ENCODE measurements around the gene SFTA2. TPM values are rescaled to one million over a fixed set of nuclear protein-coding genes. Genes with fewer than 3 reads are reported as not detected.

The SFTA2 gene
- total RNA-seq, 1 experiment from 2014 or later: not detected

DNA sequence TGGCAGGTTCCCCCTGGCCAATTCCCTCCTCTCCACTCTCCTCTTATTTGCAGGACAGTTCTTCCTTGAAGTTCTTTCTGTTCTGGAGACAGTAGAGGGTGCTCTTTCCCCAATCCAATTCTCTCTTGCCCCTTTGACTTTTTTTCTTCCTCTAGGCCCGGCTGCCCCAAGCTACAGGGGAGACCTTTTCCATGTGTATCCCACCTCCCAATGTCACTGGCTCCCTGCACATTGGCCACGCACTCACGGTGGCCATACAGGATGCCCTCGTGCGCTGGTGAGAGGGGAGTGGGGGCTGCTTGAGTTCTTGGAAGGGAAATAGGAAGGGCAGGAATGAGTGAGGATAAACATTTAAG, 16.4 kb downstream of the SFTA2 start:
- no CpG with 5 or more reads among the region's 5 CpGs for WGBS (ENCODE audit: extremely low coverage, insufficient read length, low lambda C conversion rate)
- peak; percentile 77 for TF ChIP-seq CTCF (conservative IDR thresholded peaks at IDR 0.05)
- no peak overlapping the region for H4K5ac ChIP-seq (ENCODE audit: insufficient read length, low read depth, low read length)
- no peak overlapping the region; the same call in 1 of the 2 replicates for H3K14ac ChIP-seq (ENCODE audit: insufficient read depth, low read length)
- no peaks in the 10 kb centered on the region for H3K4me1 ChIP-seq (ENCODE audit: insufficient read depth, low read length)
- H3K27me3 ChIP-seq (ENCODE audit: insufficient read depth, low read length): no peaks in the 10 kb centered on the region
- H3K9ac ChIP-seq (ENCODE audit: extremely low read depth, insufficient read length, low read length): no peak overlapping the region
- no peak overlapping the region for H3T11ph ChIP-seq (ENCODE audit: low read length)
- no peak overlapping the region for H2BK120ac ChIP-seq (ENCODE audit: low read depth, low read length, poor library complexity, severe bottlenecking)
- H4K91ac ChIP-seq (ENCODE audit: insufficient read length, low read depth, low read length): no peak overlapping the region
- no peak overlapping the region for H3K27ac ChIP-seq (ENCODE audit: insufficient read length, low read depth, low read length)
- no peak overlapping the region for H3K4ac ChIP-seq (ENCODE audit: low read depth, low read length)
- no peaks in the 10 kb centered on the region for H3K79me2 ChIP-seq (ENCODE audit: insufficient read depth, low read length)
- peaks cover 10% of the 10 kb centered on the region for H3K23me2 ChIP-seq (ENCODE audit: insufficient read length, low read depth, low read length, poor library complexity, severe bottlenecking)
- peak; percentile 44 for DNase-seq
- Mint-ChIP-seq H3K27ac (peak overlapping the region in 2 of 3 experiments; percentile 75 to 86; a peak in 4 of 7 replicates), H3K4me3 (peak overlapping the region; percentile 33 to 93), H3K36me3 (ENCODE audit: insufficient read depth in 1 of 3, low read depth in 3 of 3) (peaks cover 42 to 79% (median 77%) of the 10 kb centered on the region in 3 experiments), H3K4me1 (peaks cover 22 to 26% of the 10 kb centered on the region in 2 experiments), H3K9me3 (no peaks in the 10 kb centered on the region), H3K27me3 (ENCODE audit: low read depth) (no peaks in the 10 kb centered on the region; the same call in none of the 2 replicates)
- no peak overlapping the region for H2BK15ac ChIP-seq (ENCODE audit: low read depth, low read length)
- H3K23ac ChIP-seq (ENCODE audit: insufficient read length, low read depth, low read length): no peak overlapping the region
- H2BK20ac ChIP-seq (ENCODE audit: low read depth, low read length, poor library complexity, severe bottlenecking): no peak overlapping the region
- H2BK5ac ChIP-seq (ENCODE audit: insufficient read length, low read length): no peak overlapping the region
- H3K9me3 ChIP-seq (ENCODE audit: control insufficient read depth, low read depth, low read length): no peaks in the 10 kb centered on the region
- no peak overlapping the region for H3K4me2 ChIP-seq (ENCODE audit: insufficient read depth, insufficient read length, low read length)
- no peak overlapping the region for H4K8ac ChIP-seq (replicated peaks; ENCODE audit: insufficient read length, low read depth, low read length)
- no peak overlapping the region for H2BK12ac ChIP-seq (ENCODE audit: insufficient read length, low read depth, low read length)
- H4K20me1 ChIP-seq (ENCODE audit: control insufficient read depth, insufficient read depth, insufficient read length): no peaks in the 10 kb centered on the region
- H3K18ac ChIP-seq (ENCODE audit: insufficient read length, low read depth, low read length): no peak overlapping the region
- H2AFZ ChIP-seq (ENCODE audit: low read length): no peak overlapping the region
- no peaks in the 10 kb centered on the region for H3K79me1 ChIP-seq (ENCODE audit: insufficient read depth, low read depth, low read length, poor library complexity, severe bottlenecking)
- H3K56ac ChIP-seq (ENCODE audit: insufficient read length, low read depth, low read length): no peak overlapping the region
- H2AK5ac ChIP-seq (ENCODE audit: insufficient read length, low read length): no peak overlapping the region

Measured in H9 (cell line).